Colonic mucosa (tissue), 4 donors: ENCODE measurements around the gene ACSS1. TPM values are rescaled to one million over a fixed set of nuclear protein-coding genes. Genes with fewer than 3 reads are reported as not detected.

Source experiments
- DNase-seq: peaks from one replicate; pipeline ENCODE4 v3.0.0-alpha.2; 2020
- H3K27ac ChIP-seq: fragments of 200-600 bp; one replicate; pipeline ENCODE4 v1.8.0; 2021
- H3K27me3 ChIP-seq: fragments of 200-600 bp; one replicate; pipeline ENCODE4 v1.8.0; 2021
- H3K36me3 ChIP-seq: fragments of 200-600 bp; one replicate; pipeline ENCODE4 v1.8.0; 2021
- H3K4me1 ChIP-seq: fragments of 200-600 bp; one replicate; pipeline ENCODE4 v1.8.0; 2021; ENCODE audit warnings: mild to moderate bottlenecking
- H3K4me3 ChIP-seq: fragments of 200-600 bp; one replicate; pipeline ENCODE4 v1.8.0; 2021
- H3K9ac ChIP-seq, 2 donors: one replicate each; pipeline ENCODE4 v1.7.0; 2013; ENCODE audit warnings: control low read depth in 2 of 2, low read depth in 2 of 2, low read length in 2 of 2
- H3K9me3 ChIP-seq: fragments of 200-600 bp; one replicate; pipeline ENCODE4 v1.8.0; 2021
- CTCF ChIP-seq: fragments of 200-600 bp; IDR thresholded peaks from one replicate; pipeline ENCODE4 v1.8.0; 2022; ENCODE audit warnings: antibody characterized with exemption, mild to moderate bottlenecking
- intact Hi-C: fragments of 100-400 bp; cut with DNase I; formaldehyde crosslinking; loops from one replicate; pipeline ENCODE4 v1.14.1; 2022
- total RNA-seq, 2 donors: library from RNA; stranded (reverse); fragmentation: NEBNext Ultra II Directional in 1 of 2; extraction: Animal tissue kit (Norgen Biotek cat#: 25700) in 1 of 2; gene quantifications; one replicate each; pipeline ENCODE4 v1.2.1, GENCODE V29; 2021
- donor health status: healthy.
- donor health status: DM: no; HTN: no; CAD: no.
- donor health status: DM: no; HTN: no; CAD: no.

The ACSS1 gene
- total RNA-seq, 2 donors from 2014 or later, result 29.0 to 32.0 TPM

GRCh38 chr20:25090492-25091429 lies 32.8 kb upstream of the ACSS1 start:
- Histone ChIP-seq H3K9me3 (no peaks in the 10 kb centered on the region), H3K27me3 (peaks cover 1% of the 10 kb centered on the region), H3K9ac (no peak overlapping the region), H3K36me3 (no peaks in the 10 kb centered on the region), H3K4me1 (no peaks in the 10 kb centered on the region), H3K27ac (no peak overlapping the region), H3K4me3 (no peak overlapping the region)
- no peak for TF ChIP-seq CTCF
- intact Hi-C loops, result no loop called here
- DNase-seq, result peak; percentile 56

- no peaks in the 10 kb centered on the region for H3K36me3 ChIP-seq
- H3K9me3 ChIP-seq, result no peaks in the 10 kb centered on the region
- intact Hi-C loops, result no loop called here
- no peak for TF ChIP-seq CTCF
- no peaks in the 10 kb centered on the region for H3K4me1 ChIP-seq
- H3K27ac ChIP-seq, result no peak overlapping the region
- peaks cover 12% of the 10 kb centered on the region for H3K27me3 ChIP-seq
- no peak for DNase-seq
- H3K9ac ChIP-seq, result no peak overlapping the region
- no peak overlapping the region for H3K4me3 ChIP-seq
These were observed 31.7 kb upstream of the ACSS1 start for GRCh38 chr20:25089662-25090061.

- no peak for DNase-seq
- Histone ChIP-seq H3K9ac (no peak overlapping the region), H3K27me3 (peaks cover 18% of the 10 kb centered on the region), H3K4me1 (no peaks in the 10 kb centered on the region), H3K9me3 (no peaks in the 10 kb centered on the region), H3K27ac (no peak overlapping the region), H3K4me3 (no peak overlapping the region), H3K36me3 (no peaks in the 10 kb centered on the region)
- TF ChIP-seq CTCF, result no peak
- intact Hi-C loops, result no loop called here
These were observed 31.2 kb upstream of the ACSS1 start for GRCh38 chr20:25089096-25089495.

GRCh38 chr20:25088267-25088666 lies 30.3 kb upstream of the ACSS1 start:
- peaks cover 26% of the 10 kb centered on the region for H3K27me3 ChIP-seq

More at GRCh38 chr20:25088267-25088666, 30.3 kb upstream of the ACSS1 start:
- intact Hi-C loops, result no loop called here
- Histone ChIP-seq H3K27ac (no peak overlapping the region), H3K9me3 (no peaks in the 10 kb centered on the region), H3K4me1 (no peaks in the 10 kb centered on the region), H3K9ac (no peak overlapping the region), H3K36me3 (no peaks in the 10 kb centered on the region), H3K4me3 (no peak overlapping the region)
- no peak for DNase-seq
- no peak for TF ChIP-seq CTCF
